Lower leg skin (tissue), 4 donors: ENCODE data around the gene GPR3. TPM values are rescaled to one million over a fixed set of nuclear protein-coding genes. Genes with fewer than 3 reads are reported as not detected.

Experiments
- DNase-seq, 2 donors: peaks; one replicate each; pipeline ENCODE4 v3.0.0-alpha.2; 2019; ENCODE audit warnings: low spot score in 2 of 2
- H3K4me3 ChIP-seq: fragments of 200-600 bp; sonication (generic); 2 replicates; pipeline ENCODE4 v1.5.1; 2017; ENCODE audit warnings: mild to moderate bottlenecking, low read depth; ENCODE audit not compliant: poor library complexity, severe bottlenecking
- POLR2A ChIP-seq, 2 donors: fragments of 450-650 bp; IDR thresholded peaks; one replicate each; pipeline ENCODE4 v1.6.1; 2016 to 2017; ENCODE audit warnings: antibody characterized with exemption in 2 of 2, mild to moderate bottlenecking in 1 of 2, moderate library complexity in 1 of 2
- WGBS, 2 donors: methylation state at CpG; one replicate each; pipeline ENCODE4 v1.1.5; 2018; 5-methylcytosine and 5-hydroxymethylcytosine counted together
- intact Hi-C: fragments of 100-400 bp; cut with DNase I; formaldehyde crosslinking; loops from one replicate; pipeline ENCODE4 v1.15.0; 2023; ENCODE audit warnings: low total_unique reads
- total RNA-seq, 4 donors: library from RNA; depleted of rRNA; stranded (reverse); fragments of >200 nt; gene quantifications; one replicate each; pipeline ENCODE4 v1.1.0, GENCODE V29; 2016
- TF ChIP-seq, protein P1 (sequence below), 3 donors: fragments of 450-650 bp; IDR thresholded peaks; one replicate each; pipeline ENCODE4 v1.5.1; 2016; ENCODE audit warnings: antibody characterized with exemption in 3 of 3, mild to moderate bottlenecking in 3 of 3, moderate library complexity in 2 of 3

The GPR3 gene, protein sequence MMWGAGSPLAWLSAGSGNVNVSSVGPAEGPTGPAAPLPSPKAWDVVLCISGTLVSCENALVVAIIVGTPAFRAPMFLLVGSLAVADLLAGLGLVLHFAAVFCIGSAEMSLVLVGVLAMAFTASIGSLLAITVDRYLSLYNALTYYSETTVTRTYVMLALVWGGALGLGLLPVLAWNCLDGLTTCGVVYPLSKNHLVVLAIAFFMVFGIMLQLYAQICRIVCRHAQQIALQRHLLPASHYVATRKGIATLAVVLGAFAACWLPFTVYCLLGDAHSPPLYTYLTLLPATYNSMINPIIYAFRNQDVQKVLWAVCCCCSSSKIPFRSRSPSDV
- 1 to 10 TPM in 2 of 4 donors, under 1 TPM in 2; 0.22 to 1.3 (median 0.68) TPM for total RNA-seq

GRCh38 chr1:27392096-27392777 lies at the start of gene GPR3:
TSS of gene GPR3 (plus strand) at chr1:27392622. CDS start at chr1:27393799, 1,177 bp downstream.
- H3K4me3 ChIP-seq = peak within 1 kb of the TSS; percentile 15
- TF ChIP-seq POLR2A (IDR thresholded peaks at IDR 0.05) = no peak
- TF ChIP-seq, protein P1, sequence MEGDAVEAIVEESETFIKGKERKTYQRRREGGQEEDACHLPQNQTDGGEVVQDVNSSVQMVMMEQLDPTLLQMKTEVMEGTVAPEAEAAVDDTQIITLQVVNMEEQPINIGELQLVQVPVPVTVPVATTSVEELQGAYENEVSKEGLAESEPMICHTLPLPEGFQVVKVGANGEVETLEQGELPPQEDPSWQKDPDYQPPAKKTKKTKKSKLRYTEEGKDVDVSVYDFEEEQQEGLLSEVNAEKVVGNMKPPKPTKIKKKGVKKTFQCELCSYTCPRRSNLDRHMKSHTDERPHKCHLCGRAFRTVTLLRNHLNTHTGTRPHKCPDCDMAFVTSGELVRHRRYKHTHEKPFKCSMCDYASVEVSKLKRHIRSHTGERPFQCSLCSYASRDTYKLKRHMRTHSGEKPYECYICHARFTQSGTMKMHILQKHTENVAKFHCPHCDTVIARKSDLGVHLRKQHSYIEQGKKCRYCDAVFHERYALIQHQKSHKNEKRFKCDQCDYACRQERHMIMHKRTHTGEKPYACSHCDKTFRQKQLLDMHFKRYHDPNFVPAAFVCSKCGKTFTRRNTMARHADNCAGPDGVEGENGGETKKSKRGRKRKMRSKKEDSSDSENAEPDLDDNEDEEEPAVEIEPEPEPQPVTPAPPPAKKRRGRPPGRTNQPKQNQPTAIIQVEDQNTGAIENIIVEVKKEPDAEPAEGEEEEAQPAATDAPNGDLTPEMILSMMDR (IDR thresholded peaks at IDR 0.05) = peak in 1 of 3 donors; percentile 65
- peak; percentile 83 to 98 for DNase-seq
- WGBS, 2 donors = 3 to 6% methylated on average over 27 to 37 of the region's 69 CpGs
- intact Hi-C loops = loop anchor here (10.0 kb wide), 1 partner anchor 287 kb away; no protein-coding TSS in a partner anchor

- H3K4me3 ChIP-seq = peak overlapping the region; percentile 12
- intact Hi-C loops = no loop called here
- no peak for TF ChIP-seq POLR2A (IDR thresholded peaks at IDR 0.05)
- TF ChIP-seq, protein P1 (IDR thresholded peaks at IDR 0.05) = no peak
- 40 to 42% methylated on average over 16 to 31 of the region's 31 CpGs for WGBS, 2 donors
- no peak for DNase-seq
These were observed 49.4 kb upstream of the GPR3 start for GRCh38 chr1:27342778-27343638.

DNA sequence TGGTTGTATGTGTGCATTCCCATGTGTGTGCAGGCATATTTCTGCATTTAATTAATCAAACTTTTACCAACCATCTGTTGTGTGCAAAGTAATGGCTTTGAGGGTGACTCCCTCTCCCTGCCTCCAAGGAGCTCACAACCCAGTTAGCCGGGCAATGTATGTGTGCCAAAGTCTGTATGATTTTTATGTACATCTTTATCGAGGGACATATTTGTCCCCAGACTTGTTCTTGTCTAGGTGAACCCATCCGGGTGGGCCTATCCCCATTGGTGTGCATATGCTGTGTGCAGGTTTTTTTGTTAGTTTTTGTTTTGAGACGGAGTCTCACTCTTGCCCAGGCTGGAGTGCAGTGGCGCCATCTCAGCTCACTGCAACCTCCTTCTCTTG lies 48.8 kb upstream of the GPR3 start:
- 40 to 49% methylated on average over 5 of the region's 5 CpGs for WGBS, 2 donors
- intact Hi-C loops = no loop called here
- no peak overlapping the region for H3K4me3 ChIP-seq
- no peak for DNase-seq
- TF ChIP-seq, protein P1 (IDR thresholded peaks at IDR 0.05) = no peak
- no peak for TF ChIP-seq POLR2A (IDR thresholded peaks at IDR 0.05)

- no peak overlapping the region for H3K4me3 ChIP-seq
- DNase-seq = no peak
- TF ChIP-seq POLR2A (IDR thresholded peaks at IDR 0.05) = no peak
- TF ChIP-seq, protein P1 (IDR thresholded peaks at IDR 0.05) = no peak
- 82 to 92% methylated on average over 7 to 11 of the region's 12 CpGs for WGBS, 2 donors
- intact Hi-C loops = no loop called here
These were observed 47.1 kb upstream of the GPR3 start for GRCh38 chr1:27345272-27345671.

GRCh38 chr1:27346357-27346756 lies 46.1 kb upstream of the GPR3 start:
- DNase-seq = no peak
- intact Hi-C loops = no loop called here
- TF ChIP-seq POLR2A (IDR thresholded peaks at IDR 0.05) = no peak
- TF ChIP-seq, protein P1 (IDR thresholded peaks at IDR 0.05) = no peak
- 89 to 94% methylated on average over 8 of the region's 8 CpGs for WGBS, 2 donors
- no peak overlapping the region for H3K4me3 ChIP-seq
